Psoas muscle (tissue), 8 donors: ENCODE results near the gene TBL1Y. TPM values are rescaled to one million over a fixed set of nuclear protein-coding genes. Genes with fewer than 3 reads are reported as not detected.

ENCODE experiments used
- ATAC-seq, 4 donors: fragments of 200-7000 bp; cut with Tn5 transposase; one replicate each; pipeline ENCODE4 v1.9.1; 2020; ENCODE audit warnings: moderate library complexity in 3 of 4, mild to moderate bottlenecking in 2 of 4
- DNase-seq, 2 donors: peaks; one replicate each; pipeline ENCODE4 v3.0.0-alpha.2; 2020
- H3K27ac ChIP-seq: fragments of 200-600 bp; one replicate; pipeline ENCODE4 v1.8.0; 2022
- H3K27me3 ChIP-seq, 3 donors: fragments of 200-600 bp in 1 of 3; one replicate each; pipeline versions ENCODE4 v1.6.1 to v1.8.0; 2013 to 2022; ENCODE audit warnings: low read length in 2 of 3, mild to moderate bottlenecking in 2 of 3, moderate library complexity in 1 of 3; ENCODE audit not compliant: insufficient read depth in 3 of 3
- H3K36me3 ChIP-seq, 2 donors: fragments of 200-600 bp in 1 of 2; one replicate each; pipeline versions ENCODE4 v1.6.1 to v1.8.0; 2013 to 2022; ENCODE audit warnings: low read depth in 1 of 2, mild to moderate bottlenecking in 1 of 2, moderate library complexity in 1 of 2; ENCODE audit not compliant: insufficient read depth in 1 of 2
- H3K4me1 ChIP-seq: fragments of 200-600 bp; one replicate; pipeline ENCODE4 v1.8.0; 2022
- H3K4me3 ChIP-seq: fragments of 200-600 bp; one replicate; pipeline ENCODE4 v1.8.0; 2022; ENCODE audit warnings: mild to moderate bottlenecking
- H3K9me3 ChIP-seq: fragments of 200-600 bp; one replicate; pipeline ENCODE4 v1.8.0; 2022
- CTCF ChIP-seq: fragments of 200-600 bp; IDR thresholded peaks from one replicate; pipeline ENCODE4 v1.8.0; 2022; ENCODE audit warnings: antibody characterized with exemption
- WGBS, 3 donors: extraction: QIAGEN DNeasy Blood & Tissue Kit; methylation state at CpG; one replicate each; pipeline versions ENCODE4 v1.1.6 to v1.1.7; 2013; 5-methylcytosine and 5-hydroxymethylcytosine counted together
- intact Hi-C, 2 donors: fragments of 100-400 bp; cut with DNase I; formaldehyde crosslinking; loops; one replicate each; pipeline versions ENCODE4 v1.11.0 to v1.14.2; 2022
- polyA plus RNA-seq, 3 donors: library from polyadenylated mRNA; stranded (reverse); fragments of 200-250 nt; gene quantifications; one replicate each; pipeline ENCODE4 v1.2.3, GENCODE V29; 2013
- total RNA-seq, 4 donors: library from RNA; stranded (reverse); fragmentation: NEBNext Ultra II Directional in 2 of 4; extraction: Animal tissue kit (Norgen Biotek cat#: 25700) in 2 of 4; gene quantifications; one replicate each; pipeline versions ENCODE4 v1.2.1 to v1.2.4, GENCODE V29; 2021 to 2023
- donor health status: healthy with polysubstance abuse.
- donor health status: DM: no; HTN: no; CAD: no; lungs with moderate emphysema.
- donor health status: Bipolar disorder and iron deficiency.
- donor health status: healthy.
- donor health status: DM: yes; HTN: yes; CAD: no.
- donor health status: DM: no; HTN: no; CAD: no.
- donor health status: DM: no; HTN: no; CAD: no.
- donor health status: DM: yes; HTN: yes; CAD: no.

TBL1Y gene
- total and polyA plus RNA-seq, 7 donors = 0.03 to 0.60 TPM; not detected in 5

GRCh38 chrY:6997503-6998066, 87.1 kb downstream of the TBL1Y start:
- Histone ChIP-seq H3K36me3 (no peaks in the 10 kb centered on the region), H3K27me3 (no peaks in the 10 kb centered on the region), H3K4me3 (no peak overlapping the region), H3K4me1 (no peaks in the 10 kb centered on the region), H3K27ac (no peak overlapping the region), H3K9me3 (no peaks in the 10 kb centered on the region)
- no peak for ATAC-seq
- TF ChIP-seq CTCF = no peak
- intact Hi-C loops = no loop called here
- no peak for DNase-seq
- WGBS, 3 donors = 50 to 65% methylated on average over 1 of the region's 1 CpG; no CpG with 5 or more reads in 1 of the 3 donors

DNA sequence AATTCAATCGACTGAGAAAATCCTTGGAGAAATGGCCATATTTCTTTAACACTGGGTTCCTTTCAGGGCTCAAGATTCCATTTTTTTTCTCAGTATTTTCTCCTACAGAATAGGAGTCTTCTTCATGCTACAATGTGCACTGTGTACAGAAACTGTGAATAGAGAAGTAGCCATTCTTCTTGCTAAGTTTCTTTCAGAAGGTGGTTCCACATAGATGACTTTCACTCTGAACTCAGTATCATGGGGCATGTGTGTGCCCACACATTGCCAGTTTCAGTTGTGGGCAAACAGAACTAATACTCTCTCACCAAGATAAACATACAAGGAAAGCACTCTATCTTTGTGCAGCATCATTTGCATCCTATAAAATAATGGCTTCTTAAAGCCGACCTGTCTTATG, 89.4 kb downstream of the TBL1Y start:
- Histone ChIP-seq H3K27me3 (no peaks in the 10 kb centered on the region), H3K4me1 (no peaks in the 10 kb centered on the region), H3K36me3 (no peaks in the 10 kb centered on the region), H3K9me3 (no peaks in the 10 kb centered on the region), H3K27ac (no peak overlapping the region), H3K4me3 (no peak overlapping the region)
- DNase-seq (no peak), ATAC-seq (no peak)
- no peak for TF ChIP-seq CTCF
- intact Hi-C loops = no loop called here
- 56 to 73% methylated on average over 2 of the region's 2 CpGs; no CpG with 5 or more reads in 1 of the 3 donors for WGBS, 3 donors

DNA sequence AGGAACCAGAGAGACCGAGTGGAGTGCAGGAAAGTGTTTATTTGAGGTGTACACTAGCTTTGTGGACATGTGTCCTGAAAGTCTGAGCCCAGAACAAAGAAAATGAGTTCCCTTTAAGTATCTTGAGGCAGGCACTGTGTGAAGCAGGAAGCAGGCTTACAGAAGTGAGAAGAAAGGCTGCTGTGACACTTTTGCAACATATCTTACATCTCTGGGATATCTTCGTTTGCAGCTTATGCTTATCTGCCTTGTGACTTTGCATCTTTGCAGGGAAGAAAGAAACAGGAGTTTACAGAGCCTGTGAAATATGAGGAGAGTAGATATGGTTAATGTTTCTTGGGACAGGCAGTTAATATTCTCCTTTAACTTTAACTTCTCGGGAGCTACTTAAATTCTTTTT, 92.1 kb downstream of the TBL1Y start:
- ATAC-seq (no peak), DNase-seq (no peak)
- Histone ChIP-seq H3K4me1 (no peaks in the 10 kb centered on the region), H3K9me3 (no peaks in the 10 kb centered on the region), H3K27me3 (no peaks in the 10 kb centered on the region), H3K36me3 (no peaks in the 10 kb centered on the region), H3K27ac (no peak overlapping the region), H3K4me3 (no peak overlapping the region)
- intact Hi-C loops = no loop called here
- 63 to 68% methylated on average over 3 of the region's 3 CpGs; no CpG with 5 or more reads in 1 of the 3 donors for WGBS, 3 donors
- TF ChIP-seq CTCF = no peak

DNA sequence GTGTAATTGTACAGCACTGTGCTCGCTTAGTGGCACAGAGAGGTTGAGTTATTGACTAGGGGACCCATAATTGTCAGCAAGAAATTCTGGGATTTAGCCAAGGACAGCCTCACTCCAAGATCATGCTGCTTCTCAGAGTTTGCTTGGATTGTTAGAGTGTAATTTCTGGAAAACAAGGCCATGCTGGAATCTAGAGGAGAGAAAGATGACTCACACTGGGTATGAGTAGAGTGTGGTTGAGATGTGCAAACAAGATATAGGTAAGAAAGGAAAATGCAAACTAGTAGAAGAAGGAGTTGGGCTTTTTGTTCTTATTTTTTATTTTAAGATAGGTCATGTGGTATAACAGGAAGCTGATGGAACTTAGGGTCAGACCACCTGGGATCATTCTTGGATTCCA, 97.4 kb downstream of the TBL1Y start:
- DNase-seq = no peak
- H3K4me1 ChIP-seq = no peaks in the 10 kb centered on the region
- ATAC-seq = no peak
- intact Hi-C loops = no loop called here
- no peak overlapping the region for H3K27ac ChIP-seq
- no peak overlapping the region for H3K4me3 ChIP-seq
- no peak for TF ChIP-seq CTCF
- no peaks in the 10 kb centered on the region for H3K27me3 ChIP-seq
- no peaks in the 10 kb centered on the region for H3K9me3 ChIP-seq
- H3K36me3 ChIP-seq = no peaks in the 10 kb centered on the region
- 80 to 95% methylated on average over 1 of the region's 1 CpG; no CpG with 5 or more reads in 1 of the 3 donors for WGBS, 3 donors
